ENCODE data around the gene FAM184B. TPM values are rescaled to one million over a fixed set of nuclear protein-coding genes. Genes with fewer than 3 reads are reported as not detected.
"Not testable (repeated sequence)": the region's sequence is repeated elsewhere in the genome, so short reads cannot be mapped to it uniquely, and the experiment has no call there.

The FAM184B gene
- total and polyA plus RNA-seq, 2 experiments from 2014 or later: not detected

- H2AFZ ChIP-seq: no peak overlapping the region
Measured at GRCh38 chr4:17688011-17688441, 93.4 kb downstream of the FAM184B start.

GRCh38 chr4:17687237-17687857 lies 94.1 kb downstream of the FAM184B start:
- no peaks in the 10 kb centered on the region for H4K20me1 ChIP-seq (ENCODE audit: insufficient read depth, poor library complexity, severe bottlenecking)
- WGBS (ENCODE audit: low lambda C conversion rate, missing lambda C conversion rate): 93% methylated on average over 10 of the region's 10 CpGs
- TF ChIP-seq CTCF (IDR thresholded peaks at IDR 0.05; ENCODE audit: poor library complexity): no peak
- no peak for TF ChIP-seq EZH2 (IDR thresholded peaks at IDR 0.05; ENCODE audit: borderline replicate concordance)
- no peak for TF ChIP-seq EZH2phosphoT487 (IDR thresholded peaks at IDR 0.05; ENCODE audit: low read depth, severe bottlenecking, unreplicated experiment)

More at GRCh38 chr4:17688011-17688441, 93.4 kb downstream of the FAM184B start:
- H3K4me3 ChIP-seq: no peak overlapping the region
- DNase-seq (ENCODE audit: low spot score): no peak
- H3K36me3 ChIP-seq (replicated peaks; ENCODE audit: insufficient read depth, low read depth): no peaks in the 10 kb centered on the region
- no peaks in the 10 kb centered on the region for H3K9me3 ChIP-seq (ENCODE audit: low read depth)
- H3K4me2 ChIP-seq: no peak overlapping the region
- no peaks in the 10 kb centered on the region for H3K9me2 ChIP-seq (replicated peaks; ENCODE audit: insufficient read depth)
- H4K20me1 ChIP-seq (ENCODE audit: insufficient read depth, poor library complexity, severe bottlenecking): no peaks in the 10 kb centered on the region
- no peak overlapping the region for H3K27ac ChIP-seq
- TF ChIP-seq CTCF (IDR thresholded peaks at IDR 0.05; ENCODE audit: poor library complexity) (no peak), EZH2 (IDR thresholded peaks at IDR 0.05; ENCODE audit: borderline replicate concordance) (no peak), EZH2phosphoT487 (IDR thresholded peaks at IDR 0.05; ENCODE audit: low read depth, severe bottlenecking, unreplicated experiment) (no peak)
- no peaks in the 10 kb centered on the region for H3K4me1 ChIP-seq (ENCODE audit: insufficient read depth)
- 84% methylated on average over 9 of the region's 9 CpGs for WGBS (ENCODE audit: low lambda C conversion rate, missing lambda C conversion rate)
- H3K79me2 ChIP-seq: no peaks in the 10 kb centered on the region
- no peaks in the 10 kb centered on the region for H3K27me3 ChIP-seq

GRCh38 chr4:17684648-17685047 lies 96.8 kb downstream of the FAM184B start:
- H3K4me1 ChIP-seq (ENCODE audit: insufficient read depth); H3K9me2 ChIP-seq (replicated peaks; ENCODE audit: insufficient read depth); H3K4me3 ChIP-seq; H3K27ac ChIP-seq; H3K9me3 ChIP-seq (ENCODE audit: low read depth); H3K36me3 ChIP-seq (replicated peaks; ENCODE audit: insufficient read depth, low read depth); DNase-seq (ENCODE audit: low spot score); H3K4me2 ChIP-seq; H3K79me2 ChIP-seq; H2AFZ ChIP-seq; H4K20me1 ChIP-seq (ENCODE audit: insufficient read depth, poor library complexity, severe bottlenecking); H3K27me3 ChIP-seq: not testable (repeated sequence)
- WGBS (ENCODE audit: low lambda C conversion rate, missing lambda C conversion rate): 82% methylated on average over 4 of the region's 4 CpGs

More at GRCh38 chr4:17687237-17687857, 94.1 kb downstream of the FAM184B start:
- H3K4me2 ChIP-seq: no peak overlapping the region
- H3K4me3 ChIP-seq: no peak overlapping the region
- no peak overlapping the region for H2AFZ ChIP-seq
- no peaks in the 10 kb centered on the region for H3K9me2 ChIP-seq (replicated peaks; ENCODE audit: insufficient read depth)
- no peaks in the 10 kb centered on the region for H3K36me3 ChIP-seq (replicated peaks; ENCODE audit: insufficient read depth, low read depth)
- no peaks in the 10 kb centered on the region for H3K27me3 ChIP-seq
- H3K4me1 ChIP-seq (ENCODE audit: insufficient read depth): no peaks in the 10 kb centered on the region
- H3K27ac ChIP-seq: no peak overlapping the region
- no peaks in the 10 kb centered on the region for H3K79me2 ChIP-seq
- no peak for DNase-seq (ENCODE audit: low spot score)
- no peaks in the 10 kb centered on the region for H3K9me3 ChIP-seq (ENCODE audit: low read depth)

GRCh38 chr4:17682222-17682566 lies 99.2 kb downstream of the FAM184B start:
- H4K20me1 ChIP-seq (ENCODE audit: insufficient read depth, poor library complexity, severe bottlenecking): no peaks in the 10 kb centered on the region
- no peak for DNase-seq (ENCODE audit: low spot score)
- no peaks in the 10 kb centered on the region for H3K79me2 ChIP-seq
- no peak overlapping the region for H2AFZ ChIP-seq
- H3K9me3 ChIP-seq (ENCODE audit: low read depth): no peaks in the 10 kb centered on the region
- H3K4me1 ChIP-seq (ENCODE audit: insufficient read depth): no peaks in the 10 kb centered on the region
- H3K36me3 ChIP-seq (replicated peaks; ENCODE audit: insufficient read depth, low read depth): no peaks in the 10 kb centered on the region
- 85% methylated on average over 2 of the region's 2 CpGs for WGBS (ENCODE audit: low lambda C conversion rate, missing lambda C conversion rate)
- no peak overlapping the region for H3K4me3 ChIP-seq
- no peak overlapping the region for H3K27ac ChIP-seq
- H3K4me2 ChIP-seq: no peak overlapping the region
- no peaks in the 10 kb centered on the region for H3K27me3 ChIP-seq
- H3K9me2 ChIP-seq (replicated peaks; ENCODE audit: insufficient read depth): no peaks in the 10 kb centered on the region
- TF ChIP-seq EZH2phosphoT487 (IDR thresholded peaks at IDR 0.05; ENCODE audit: low read depth, severe bottlenecking, unreplicated experiment) (no peak), CTCF (IDR thresholded peaks at IDR 0.05; ENCODE audit: poor library complexity) (no peak), EZH2 (IDR thresholded peaks at IDR 0.05; ENCODE audit: borderline replicate concordance) (no peak)
